Body of pancreas (tissue), 4 donors: Measurements from ENCODE around the gene SAPCD2. TPM values are rescaled to one million over a fixed set of nuclear protein-coding genes. Genes with fewer than 3 reads are reported as not detected.
A peak's percentile ranks its signal among the peaks of the same experiment; 100 is the strongest.
"Not testable (repeated sequence)": the region's sequence is repeated elsewhere in the genome, so short reads cannot be mapped to it uniquely, and the experiment has no call there.

Experiments used
- ATAC-seq: fragments of 150-250 bp; one replicate; pipeline ENCODE4 v1.9.1; 2016
- DNase-seq, 4 donors: peaks; one replicate each; pipeline ENCODE4 v3.0.0-alpha.2; 2019
- H3K27ac ChIP-seq, 4 donors: fragments of 200-600 bp; sonication (generic); 1 replicate in 3 of 4; 2 replicates in 1 of 4; pipeline versions ENCODE4 v1.5.1 to v1.6.1; 2016 to 2019; ENCODE audit warnings: mild to moderate bottlenecking in 1 of 4, mixed read lengths in 1 of 4, moderate library complexity in 1 of 4
- H3K27me3 ChIP-seq, 2 donors: fragments of 200-600 bp; sonication (generic); one replicate each; pipeline ENCODE4 v1.6.0; 2016; ENCODE audit warnings: mild to moderate bottlenecking in 1 of 2
- H3K36me3 ChIP-seq, 2 donors: fragments of 200-600 bp; sonication (generic); replicated peaks in 1 of 2; 2 replicates each; pipeline ENCODE4 v1.5.1; 2016; ENCODE audit warnings: low read depth in 2 of 2; ENCODE audit not compliant: insufficient read depth in 1 of 2
- H3K4me1 ChIP-seq: fragments of 200-600 bp; sonication (generic); one replicate; pipeline ENCODE4 v1.6.0; 2016
- H3K4me3 ChIP-seq, 2 donors: fragments of 200-600 bp; sonication (generic); 1 replicate in 1 of 2; 2 replicates in 1 of 2; pipeline ENCODE4 v1.5.1; 2016 to 2019
- H3K9me3 ChIP-seq, 3 donors: fragments of 200-600 bp; sonication (generic); 1 replicate in 2 of 3; 2 replicates in 1 of 3; pipeline ENCODE4 v1.5.1; 2016
- CTCF ChIP-seq, 7 experiments: fragments of 450-650 bp in 4 of 7; fragments of 200-600 bp in 3 of 7; sonication (generic) in 3 of 7; IDR thresholded peaks; one replicate each; pipeline ENCODE4 v1.5.1; 2016 to 2019; ENCODE audit warnings: antibody characterized with exemption in 7 of 7
- POLR2A ChIP-seq, 3 donors: fragments of 450-650 bp; IDR thresholded peaks; one replicate each; pipeline ENCODE4 v1.6.1; 2016; ENCODE audit warnings: antibody characterized with exemption in 3 of 3, mild to moderate bottlenecking in 2 of 3
- WGBS, 2 donors: methylation state at CpG; one replicate each; pipeline ENCODE4 v1.1.5; 2017; 5-methylcytosine and 5-hydroxymethylcytosine counted together
- intact Hi-C: fragments of 100-400 bp; cut with DNase I; formaldehyde crosslinking; loops from one replicate; pipeline ENCODE4 v1.15.1; 2023
- total RNA-seq, 2 donors: library from RNA; depleted of rRNA; stranded (reverse); fragments of >200 nt; gene quantifications; one replicate each; pipeline ENCODE4 v1.1.0, GENCODE V29; 2016

The SAPCD2 gene
- total RNA-seq, result under 1 TPM; 0.66 to 0.78 TPM

DNA sequence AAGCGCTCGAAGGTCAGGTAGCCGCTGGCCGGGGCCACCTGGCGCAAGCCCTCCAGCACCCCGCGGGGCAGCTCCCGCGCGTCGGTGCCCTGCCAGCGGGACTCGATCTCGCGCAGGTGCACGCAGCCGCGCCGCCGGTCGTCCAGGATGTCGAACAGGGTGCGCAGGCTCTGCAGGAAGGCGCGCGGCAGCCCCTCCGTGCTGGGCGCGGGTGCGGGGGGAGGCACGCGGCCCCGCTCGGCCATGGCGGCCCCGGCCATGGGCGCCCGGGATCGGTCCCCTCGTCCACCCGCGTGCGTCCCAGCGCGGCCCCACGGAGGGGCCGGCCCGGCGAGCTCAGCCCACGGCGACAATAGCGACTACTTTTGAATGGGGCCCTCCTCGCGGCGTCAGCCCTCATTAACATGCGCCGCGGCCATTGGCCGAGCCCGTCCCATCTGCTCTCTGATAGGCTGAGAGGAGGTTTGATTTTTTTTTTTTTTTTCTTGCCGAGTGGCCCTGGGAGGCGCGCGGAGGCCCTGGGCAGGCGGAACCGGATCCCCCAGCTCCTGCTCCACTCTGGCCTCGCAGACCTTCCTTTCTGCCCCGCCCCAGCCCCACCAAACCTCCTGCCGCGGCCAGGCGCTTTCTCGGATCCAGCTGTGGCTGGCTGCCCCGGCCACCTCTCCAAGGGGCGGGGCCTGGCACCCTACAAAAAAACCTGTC, at the start of gene SAPCD2:
Gene SAPCD2, minus strand, starts transcription at position 357 of the 705 bp plus-strand sequence. Its CDS starts 97 bp downstream, at position 260.
- TF ChIP-seq POLR2A (IDR thresholded peaks at IDR 0.05), result peak in 2 of 3 donors; percentile 28 to 41
- no peak for TF ChIP-seq CTCF (IDR thresholded peaks at IDR 0.05)
- Histone ChIP-seq H3K27ac (peak within 1 kb of the TSS; percentile 40 to 88 (median 72)), H3K9me3 (no peaks in the 10 kb centered on the region)

GRCh38 chr9:137118092-137118603, 47.8 kb upstream of the SAPCD2 start:
- H3K4me1 ChIP-seq, result peaks cover 23% of the 10 kb centered on the region
- not testable (repeated sequence) for DNase-seq, H3K27me3 ChIP-seq, H3K27ac ChIP-seq, H3K9me3 ChIP-seq, ATAC-seq, H3K4me3 ChIP-seq, H3K36me3 ChIP-seq
- WGBS, 2 donors, result 77 to 83% methylated on average over 12 of the region's 12 CpGs
- intact Hi-C loops, result loop anchor here (5.0 kb wide), 1 partner anchor 114 kb away; the partner anchor contains the start of gene SLC34A3

More for the DNA sequence above, at the start of gene SAPCD2:
- 0 to 1% methylated on average over 30 to 72 of the region's 74 CpGs for WGBS, 2 donors
- H3K4me3 ChIP-seq, result no peak within 1 kb of the TSS
- peak; percentile 91 for ATAC-seq
- peak; percentile 86 to 94 (median 92) for DNase-seq
- no peaks in the 10 kb centered on the region for H3K27me3 ChIP-seq
- intact Hi-C loops, result no loop called here
- H3K36me3 ChIP-seq, result no peaks in the 10 kb centered on the region
- H3K4me1 ChIP-seq, result peaks cover 24% of the 10 kb centered on the region

GRCh38 chr9:137117269-137117731, 46.9 kb upstream of the SAPCD2 start:
- Histone ChIP-seq H3K4me3 (no peak overlapping the region), H3K36me3 (no peaks in the 10 kb centered on the region), H3K4me1 (peaks cover 23% of the 10 kb centered on the region), H3K27me3 (no peaks in the 10 kb centered on the region), H3K9me3 (no peaks in the 10 kb centered on the region), H3K27ac (no peak overlapping the region)
- TF ChIP-seq CTCF (IDR thresholded peaks at IDR 0.05) (no peak), POLR2A (IDR thresholded peaks at IDR 0.05) (no peak)
- ATAC-seq, result no peak
- intact Hi-C loops, result loop anchor here (5.0 kb wide), 1 partner anchor 115 kb away; the partner anchor contains the start of gene SLC34A3
- WGBS, 2 donors, result 64 to 76% methylated on average over 5 to 15 of the region's 15 CpGs
- no peak for DNase-seq

GRCh38 chr9:137116728-137117127, 46.4 kb upstream of the SAPCD2 start:
- DNase-seq, result no peak
- TF ChIP-seq POLR2A (IDR thresholded peaks at IDR 0.05) (no peak), CTCF (IDR thresholded peaks at IDR 0.05) (no peak)
- intact Hi-C loops, result loop anchor here (5.0 kb wide), 1 partner anchor 116 kb away; the partner anchor contains the start of gene SLC34A3

GRCh38 chr9:137116027-137116507, 45.7 kb upstream of the SAPCD2 start:
- no peak for DNase-seq
- Histone ChIP-seq H3K27ac (no peak overlapping the region), H3K4me1 (peaks cover 17% of the 10 kb centered on the region), H3K9me3 (no peaks in the 10 kb centered on the region), H3K4me3 (no peak overlapping the region), H3K27me3 (no peaks in the 10 kb centered on the region), H3K36me3 (no peaks in the 10 kb centered on the region)
- intact Hi-C loops, result loop anchor here (5.0 kb wide), 1 partner anchor 116 kb away; the partner anchor contains the start of gene SLC34A3
- no peak for TF ChIP-seq CTCF (IDR thresholded peaks at IDR 0.05)
- TF ChIP-seq POLR2A (IDR thresholded peaks at IDR 0.05), result no peak
- no peak for ATAC-seq
- WGBS, 2 donors, result 42 to 100% methylated on average over 1 to 6 of the region's 6 CpGs

More at GRCh38 chr9:137116728-137117127, 46.4 kb upstream of the SAPCD2 start:
- 55 to 62% methylated on average over 17 of the region's 17 CpGs for WGBS, 2 donors
- H3K9me3 ChIP-seq, result no peaks in the 10 kb centered on the region
- H3K4me1 ChIP-seq, result peaks cover 18% of the 10 kb centered on the region
- no peaks in the 10 kb centered on the region for H3K27me3 ChIP-seq
- no peak overlapping the region for H3K27ac ChIP-seq
- ATAC-seq, result no peak
- H3K4me3 ChIP-seq, result no peak overlapping the region
- H3K36me3 ChIP-seq, result no peaks in the 10 kb centered on the region
